HCT116 (cell line): ENCODE measurements around the gene TYW1. TPM values are rescaled to one million over a fixed set of nuclear protein-coding genes. Genes with fewer than 3 reads are reported as not detected.
"Not testable (repeated sequence)": the region's sequence is repeated elsewhere in the genome, so short reads cannot be mapped to it uniquely, and the experiment has no call there.

Experiments used
- ATAC-seq: fragments of 200-7000 bp; cut with Tn5 transposase; 2 replicates; pipeline ENCODE4 v1.9.1; 2020; ENCODE audit warnings: mild to moderate bottlenecking, moderate library complexity
- BruUV-seq: library from RNA; stranded (reverse); fragments of 400-500 nt; replicated peaks from 2 replicates; lab custom pipeline; 2021; lab: Mats Ljungman, UMichigan
- CTCF ChIA-PET: fragments of 300-600 bp; sonication (Branson Sonifier 250); formaldehyde crosslinking; loops from one replicate; lab custom pipeline; 2021; ENCODE audit warnings: antibody characterized with exemption; lab: Charles Lee
- POLR2A ChIA-PET: fragments of 300-600, 350-600 bp; sonication (Branson Sonifier 250); formaldehyde crosslinking; loops from one replicate; lab custom pipeline; 2021; ENCODE audit warnings: antibody characterized with exemption; lab: Charles Lee
- RAD21 ChIA-PET, 2 experiments: fragments of 300-600 bp; sonication (Branson Sonifier 250); formaldehyde crosslinking; loops; one replicate each; lab custom pipeline; 2023; ENCODE audit warnings: low total read pairs in 2 of 2; ENCODE audit not compliant: uncharacterized antibody in 2 of 2, unreplicated experiment in 2 of 2, low non-redundant PET in 1 of 2; lab: Charles Lee
- DNase-seq: peaks from one replicate; pipeline ENCODE4 v3.0.0-alpha.2; 2010; ENCODE audit warnings: low read depth, low spot score
- H2AFZ ChIP-seq: fragments of 200-600 bp; shearing (Covaris generic), sonication (generic); 2 replicates; pipeline ENCODE4 v1.6.1; 2017; ENCODE audit warnings: low read depth, mixed run types, mixed read lengths, antibody characterized with exemption, low read length; ENCODE audit not compliant: poor library complexity, severe bottlenecking
- H3K27ac ChIP-seq: 2 replicates; pipeline ENCODE4 v1.5.1; 2012; ENCODE audit warnings: low read depth, low read length
- H3K27me3 ChIP-seq: fragments of 200-600 bp; sonication (generic); 2 replicates; pipeline ENCODE4 v1.6.1; 2016; ENCODE audit warnings: mixed run types, low read length, mixed read lengths; ENCODE audit not compliant: insufficient read depth
- H3K36me3 ChIP-seq, 2 experiments: fragments of 200-500 bp in 1 of 2; fragments of 200-600 bp in 1 of 2; sonication (Bioruptor generic) in 1 of 2; sonication (generic) in 1 of 2; 2 replicates each; pipeline versions ENCODE4 v1.5.1 to v1.6.1; 2014 to 2016; ENCODE audit warnings: low read length in 2 of 2, inconsistent platforms in 1 of 2, mixed read lengths in 1 of 2, mixed run types in 1 of 2; ENCODE audit not compliant: insufficient read depth in 2 of 2, control insufficient read depth in 1 of 2
- H3K4me1 ChIP-seq, 2 experiments: fragments of 200-600 bp in 1 of 2; sonication (generic) in 1 of 2; 2 replicates each; pipeline versions ENCODE4 v1.5.1 to v1.6.1; 2012 to 2017; ENCODE audit warnings: low read length in 2 of 2, inconsistent platforms in 1 of 2, mild to moderate bottlenecking in 1 of 2, mixed read lengths in 1 of 2, mixed run types in 1 of 2, moderate library complexity in 1 of 2; ENCODE audit not compliant: insufficient read depth in 2 of 2, control insufficient read depth in 1 of 2
- H3K4me2 ChIP-seq: fragments of 200-600 bp; sonication (generic); 2 replicates; pipeline ENCODE4 v1.6.1; 2017; ENCODE audit warnings: mixed run types, low read length, mixed read lengths
- H3K4me3 ChIP-seq, 2 experiments: fragments of 200-600 bp in 1 of 2; sonication (generic) in 1 of 2; replicated peaks in 1 of 2; 2 replicates each; pipeline ENCODE4 v1.5.1; 2011 to 2016; ENCODE audit warnings: low read length in 2 of 2, control low read depth in 1 of 2, low read depth in 1 of 2, mild to moderate bottlenecking in 1 of 2, mixed read lengths in 1 of 2, mixed run types in 1 of 2
- H3K79me2 ChIP-seq: fragments of 200-600 bp; sonication (generic); 2 replicates; pipeline ENCODE4 v1.6.1; 2017; ENCODE audit warnings: mild to moderate bottlenecking, mixed run types, low read length, moderate library complexity, mixed read lengths; ENCODE audit not compliant: insufficient read depth
- H3K9ac ChIP-seq: fragments of 200-600 bp; sonication (generic); 2 replicates; pipeline ENCODE4 v1.6.1; 2016; ENCODE audit warnings: low read length, mixed read lengths
- H3K9me2 ChIP-seq: fragments of 200-600 bp; sonication (generic), shearing (Covaris generic); 2 replicates; pipeline ENCODE4 v1.6.1; 2017; ENCODE audit warnings: mixed run types, mild to moderate bottlenecking, moderate library complexity; ENCODE audit not compliant: insufficient read depth
- H3K9me3 ChIP-seq, 2 experiments: fragments of 200-500 bp in 1 of 2; fragments of 200-600 bp in 1 of 2; sonication (Bioruptor generic) in 1 of 2; sonication (generic) in 1 of 2; 2 replicates each; pipeline ENCODE4 v1.6.1; 2014 to 2017; ENCODE audit warnings: low read length in 2 of 2, mixed read lengths in 2 of 2, inconsistent platforms in 1 of 2, low read depth in 1 of 2, mild to moderate bottlenecking in 1 of 2, mixed run types in 1 of 2, moderate library complexity in 1 of 2; ENCODE audit not compliant: control insufficient read depth in 1 of 2, insufficient read depth in 1 of 2
- H4K20me1 ChIP-seq: fragments of 200-600 bp; sonication (generic), shearing (Covaris generic); 2 replicates; pipeline ENCODE4 v1.6.1; 2017; ENCODE audit warnings: mixed run types, mild to moderate bottlenecking, moderate library complexity; ENCODE audit not compliant: insufficient read depth
- CBX3 ChIP-seq: IDR thresholded peaks from 2 replicates; pipeline ENCODE4 v1.6.1; 2012; ENCODE audit warnings: low read depth
- TCF7L2 ChIP-seq: IDR thresholded peaks from 2 replicates; pipeline ENCODE4 v1.7.0; 2011; ENCODE audit warnings: borderline replicate concordance, inconsistent platforms; ENCODE audit not compliant: insufficient read depth, insufficient read length; ENCODE audit errors: extremely low read depth
- ZFX ChIP-seq: fragments of 450-650 bp; IDR thresholded peaks from 2 replicates; pipeline ENCODE4 v1.6.1; 2017
- intact Hi-C: fragments of 100-400 bp; cut with micrococcal nuclease; formaldehyde crosslinking; loops from 2 replicates; pipeline ENCODE4 v1.10.0; 2022
- total RNA-seq: library from RNA; stranded (reverse); gene quantifications from one replicate; pipeline ENCODE4 v1.2.1, GENCODE V29; 2021; ENCODE audit not compliant: unreplicated experiment

TYW1 gene
- total RNA-seq, 1 experiment from 2014 or later = 16.6 TPM

DNA sequence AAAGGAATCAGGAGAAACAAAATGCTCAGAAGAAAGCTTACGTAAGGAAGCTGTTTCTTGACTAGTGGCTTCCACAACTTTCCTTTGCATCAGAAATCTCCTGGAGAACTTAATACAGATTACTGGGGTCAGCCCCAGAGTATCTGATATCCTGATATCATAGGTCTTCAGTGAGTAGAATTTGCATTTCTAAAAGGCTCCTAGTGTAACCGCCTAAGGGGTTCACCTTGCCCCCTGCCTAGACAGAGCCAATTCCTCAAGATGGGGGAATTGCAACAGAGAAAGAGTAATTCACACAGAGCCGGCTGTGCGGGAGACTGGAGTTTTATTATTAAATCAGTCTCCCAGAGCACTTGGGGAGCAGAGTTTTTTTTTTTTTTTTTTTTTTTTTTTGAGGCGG, 251.7 kb downstream of the TYW1 start:
- H3K9me3 ChIP-seq, BruUV-seq, H3K27ac ChIP-seq, H3K9ac ChIP-seq, H3K4me2 ChIP-seq, ATAC-seq, RAD21 ChIA-PET, intact Hi-C loops, H3K36me3 ChIP-seq, H2AFZ ChIP-seq, H3K9me2 ChIP-seq, POLR2A ChIA-PET, H3K4me3 ChIP-seq, H3K27me3 ChIP-seq, H4K20me1 ChIP-seq, CTCF ChIA-PET, DNase-seq, H3K79me2 ChIP-seq: not testable (repeated sequence)
- peaks cover 2 to 18% of the 10 kb centered on the region in 2 experiments; a peak in 2 of 4 replicates for H3K4me1 ChIP-seq

DNA sequence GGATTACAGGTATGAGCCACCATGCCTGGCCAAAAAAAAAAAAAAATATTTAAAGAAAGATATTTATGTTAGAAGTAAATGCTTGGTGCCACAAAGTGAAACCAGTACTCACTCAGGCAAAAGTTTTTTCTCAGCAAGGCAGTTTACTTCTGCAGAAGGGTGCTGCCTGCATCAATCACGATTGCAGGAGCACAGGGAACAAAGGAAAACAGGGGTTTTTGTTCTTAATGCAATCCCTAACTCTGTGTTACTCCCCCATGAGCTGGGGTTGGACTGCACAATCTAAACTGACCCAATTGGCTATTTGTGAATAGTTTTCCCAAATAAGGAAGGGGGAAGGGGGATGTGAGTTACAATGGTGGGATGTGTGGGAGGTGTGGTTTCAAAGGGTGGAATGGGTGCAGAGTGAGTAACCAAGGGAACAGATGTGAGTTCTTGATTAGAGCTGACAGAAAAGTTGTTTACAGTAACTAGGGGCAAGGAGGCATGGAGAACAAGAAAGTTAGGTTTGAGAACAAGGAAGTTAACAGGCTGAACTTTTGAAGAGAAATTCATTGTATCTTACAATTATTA, 255.4 kb downstream of the TYW1 start:
- H3K27me3 ChIP-seq = no peaks in the 10 kb centered on the region

DNA sequence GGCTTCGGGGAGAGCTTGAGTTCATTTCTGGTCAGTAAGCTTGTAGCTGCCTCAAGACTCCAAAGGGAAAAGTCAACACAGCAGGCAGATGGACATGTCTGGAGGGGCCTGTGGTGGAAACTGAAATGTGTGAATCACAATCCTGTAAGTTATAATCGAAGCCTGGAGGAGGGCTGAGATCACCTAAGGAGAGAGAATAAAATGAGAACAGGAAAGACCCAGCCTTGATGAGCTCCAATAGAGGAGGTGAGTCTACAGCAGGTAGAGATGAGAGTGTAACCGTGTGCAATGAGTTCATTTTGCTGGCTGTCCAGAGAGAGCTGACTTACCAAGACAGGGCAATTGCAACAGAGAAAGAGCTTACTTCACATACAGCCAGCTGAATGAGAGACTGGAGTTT, 258.4 kb downstream of the TYW1 start:
- H3K27ac ChIP-seq, H3K4me3 ChIP-seq, H3K9ac ChIP-seq, POLR2A ChIA-PET, H3K79me2 ChIP-seq, H3K27me3 ChIP-seq, H3K4me2 ChIP-seq, H3K9me3 ChIP-seq, CTCF ChIA-PET, H3K36me3 ChIP-seq, H3K9me2 ChIP-seq, BruUV-seq, RAD21 ChIA-PET, H3K4me1 ChIP-seq, H4K20me1 ChIP-seq, ATAC-seq, H2AFZ ChIP-seq, DNase-seq, intact Hi-C loops: not testable (repeated sequence)

More for the DNA sequence above, 255.4 kb downstream of the TYW1 start:
- no peak overlapping the region for H3K4me2 ChIP-seq
- POLR2A ChIA-PET = no interaction called here
- no peaks in the 10 kb centered on the region for H3K79me2 ChIP-seq
- peaks cover 0 to 3% of the 10 kb centered on the region in 2 experiments; a peak in 2 of 4 replicates for H3K9me3 ChIP-seq
- no TSS peak for BruUV-seq
- no peak for ATAC-seq
- no peaks in the 10 kb centered on the region for H4K20me1 ChIP-seq
- no peaks in the 10 kb centered on the region for H3K36me3 ChIP-seq
- peaks cover 2 to 18% of the 10 kb centered on the region in 2 experiments; a peak in 2 of 4 replicates for H3K4me1 ChIP-seq
- no peak overlapping the region for H3K4me3 ChIP-seq
- H2AFZ ChIP-seq = no peak overlapping the region
- intact Hi-C loops = no loop called here
- DNase-seq = no peak
- no peak for TF ChIP-seq ZFX
- no peak for TF ChIP-seq TCF7L2
- peak; percentile 86; the same call in 1 of the 2 replicates for TF ChIP-seq CBX3
- TF ChIP-seq, all 23 proteins: peak for 1
- no peak overlapping the region for H3K27ac ChIP-seq
- H3K9ac ChIP-seq = no peak overlapping the region
- ChIA-PET CTCF (no interaction called here), RAD21 (no interaction called here)
- H3K9me2 ChIP-seq = no peaks in the 10 kb centered on the region

DNA sequence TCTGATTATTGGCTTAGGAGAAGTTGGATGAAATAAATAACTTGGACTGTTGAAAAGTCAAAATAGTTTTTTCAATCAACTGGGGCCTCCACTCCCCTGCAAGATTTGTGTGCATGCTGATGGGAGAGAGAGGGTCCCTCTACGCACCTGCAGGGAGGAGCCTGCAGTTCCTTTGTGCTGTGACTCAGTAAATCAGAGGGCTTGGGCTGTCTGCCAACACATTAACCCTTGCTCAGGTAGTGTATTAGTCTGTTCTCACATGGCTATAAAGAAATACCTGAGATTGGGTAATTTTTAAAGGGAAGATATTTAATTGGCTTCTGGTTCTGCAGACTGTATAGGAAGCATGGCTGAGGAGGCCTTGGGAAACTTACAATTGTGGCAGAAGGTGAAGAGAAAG, 261.1 kb downstream of the TYW1 start:
- H3K36me3 ChIP-seq, H4K20me1 ChIP-seq, ATAC-seq, RAD21 ChIA-PET, H3K4me1 ChIP-seq, H3K4me3 ChIP-seq, BruUV-seq, H3K4me2 ChIP-seq, H3K27me3 ChIP-seq, H3K79me2 ChIP-seq, H3K27ac ChIP-seq, H3K9me2 ChIP-seq, DNase-seq, POLR2A ChIA-PET, intact Hi-C loops, H3K9me3 ChIP-seq, CTCF ChIA-PET, H2AFZ ChIP-seq, H3K9ac ChIP-seq: not testable (repeated sequence)
